Skeletal muscle tissue (tissue), 5 donors: Measurements from ENCODE around the gene CASS4. TPM values are rescaled to one million over a fixed set of nuclear protein-coding genes. Genes with fewer than 3 reads are reported as not detected.

Experiments
- H3K27ac ChIP-seq: one replicate; pipeline ENCODE4 v1.7.0; 2013; ENCODE audit warnings: mild to moderate bottlenecking, low read depth, low read length, inconsistent platforms
- H3K27me3 ChIP-seq, 3 donors: one replicate each; pipeline ENCODE4 v1.7.0; 2013; ENCODE audit warnings: low read length in 3 of 3; ENCODE audit not compliant: control insufficient read depth in 3 of 3, insufficient read depth in 3 of 3
- H3K36me3 ChIP-seq, 3 donors: one replicate each; pipeline ENCODE4 v1.7.0; 2013; ENCODE audit warnings: low read length in 3 of 3; ENCODE audit not compliant: control insufficient read depth in 3 of 3, insufficient read depth in 3 of 3
- H3K4me1 ChIP-seq, 3 donors: one replicate each; pipeline ENCODE4 v1.7.0; 2013; ENCODE audit warnings: low read length in 3 of 3, mild to moderate bottlenecking in 3 of 3; ENCODE audit not compliant: control insufficient read depth in 3 of 3, insufficient read depth in 3 of 3
- H3K4me3 ChIP-seq, 3 donors: one replicate each; pipeline ENCODE4 v1.7.0; 2013; ENCODE audit warnings: low read length in 3 of 3
- H3K9ac ChIP-seq, 3 donors: one replicate each; pipeline ENCODE4 v1.7.0; 2013; ENCODE audit warnings: low read length in 3 of 3, mild to moderate bottlenecking in 3 of 3, moderate library complexity in 2 of 3, low read depth in 1 of 3
- H3K9me3 ChIP-seq, 3 donors: one replicate each; pipeline ENCODE4 v1.7.0; 2013; ENCODE audit warnings: low read length in 3 of 3; ENCODE audit not compliant: control insufficient read depth in 3 of 3
- small RNA-seq: library from RNA; depleted of rRNA; stranded (forward); fragments of <200 nt; gene quantifications from one replicate; pipeline ENCODE3, GENCODE V24; 2014
- total RNA-seq: library from RNA; depleted of rRNA; stranded (reverse); fragments of >200 nt; gene quantifications from one replicate; pipeline ENCODE4 v1.2.3, GENCODE V29; 2014
- donor health status: Osteomylitis.

CASS4 gene
- total RNA-seq, 1 donor from 2014 or later: 3.7 TPM

DNA sequence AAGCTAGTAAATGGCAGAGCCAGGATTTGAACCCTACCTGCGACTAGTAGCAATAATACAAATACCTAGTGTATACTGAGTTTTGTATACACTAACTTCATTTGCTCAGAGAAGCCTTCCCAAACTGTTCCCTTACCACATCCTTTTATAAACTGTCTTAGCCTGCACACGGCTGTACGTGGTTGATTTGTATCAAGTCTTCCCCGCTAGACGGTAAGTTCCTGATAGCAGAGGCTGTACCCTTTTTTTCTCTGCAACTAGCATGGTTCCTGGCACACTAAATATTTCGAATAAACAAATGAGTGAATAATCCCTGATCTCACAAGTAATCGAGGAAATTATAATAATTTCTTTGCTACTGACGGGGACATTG, 57.0 kb downstream of the CASS4 start:
- Histone ChIP-seq H3K9ac (peak overlapping the region; percentile 92 to 95 (median 93)), H3K4me3 (peak overlapping the region; percentile 92 to 100 (median 92)), H3K9me3 (no peaks in the 10 kb centered on the region), H3K4me1 (peaks cover 13 to 20% (median 16%) of the 10 kb centered on the region in 3 donors), H3K36me3 (peaks cover 4 to 17% (median 9%) of the 10 kb centered on the region in 3 donors), H3K27me3 (no peaks in the 10 kb centered on the region), H3K27ac (peak overlapping the region; percentile 92)

GRCh38 chr20:56483970-56484369, 71.9 kb downstream of the CASS4 start:
- Histone ChIP-seq H3K9me3 (no peaks in the 10 kb centered on the region), H3K4me3 (no peak overlapping the region), H3K36me3 (peaks cover 34 to 70% (median 45%) of the 10 kb centered on the region in 3 donors), H3K4me1 (no peaks in the 10 kb centered on the region), H3K9ac (no peak overlapping the region), H3K27ac (no peak overlapping the region), H3K27me3 (no peaks in the 10 kb centered on the region)

- no peaks in the 10 kb centered on the region for H3K4me1 ChIP-seq
- H3K27me3 ChIP-seq: no peaks in the 10 kb centered on the region
- no peak overlapping the region for H3K27ac ChIP-seq
- H3K36me3 ChIP-seq: peaks cover 22 to 61% (median 37%) of the 10 kb centered on the region in 3 donors
- no peaks in the 10 kb centered on the region for H3K9me3 ChIP-seq
- H3K4me3 ChIP-seq: no peak overlapping the region
- H3K9ac ChIP-seq: no peak overlapping the region
Observed at GRCh38 chr20:56487216-56487615, 75.2 kb downstream of the CASS4 start.

GRCh38 chr20:56488566-56488965, 76.5 kb downstream of the CASS4 start:
- H3K4me3 ChIP-seq: no peak overlapping the region
- no peak overlapping the region for H3K9ac ChIP-seq
- no peak overlapping the region for H3K27ac ChIP-seq
- no peaks in the 10 kb centered on the region for H3K4me1 ChIP-seq
- no peaks in the 10 kb centered on the region for H3K9me3 ChIP-seq
- H3K36me3 ChIP-seq: peaks cover 22 to 55% (median 37%) of the 10 kb centered on the region in 3 donors
- no peaks in the 10 kb centered on the region for H3K27me3 ChIP-seq

- Histone ChIP-seq H3K9ac (no peak overlapping the region), H3K9me3 (no peaks in the 10 kb centered on the region), H3K36me3 (peaks cover 2 to 20% (median 4%) of the 10 kb centered on the region in 3 donors)
Observed at GRCh38 chr20:56501116-56501515, 89.1 kb downstream of the CASS4 start.

DNA sequence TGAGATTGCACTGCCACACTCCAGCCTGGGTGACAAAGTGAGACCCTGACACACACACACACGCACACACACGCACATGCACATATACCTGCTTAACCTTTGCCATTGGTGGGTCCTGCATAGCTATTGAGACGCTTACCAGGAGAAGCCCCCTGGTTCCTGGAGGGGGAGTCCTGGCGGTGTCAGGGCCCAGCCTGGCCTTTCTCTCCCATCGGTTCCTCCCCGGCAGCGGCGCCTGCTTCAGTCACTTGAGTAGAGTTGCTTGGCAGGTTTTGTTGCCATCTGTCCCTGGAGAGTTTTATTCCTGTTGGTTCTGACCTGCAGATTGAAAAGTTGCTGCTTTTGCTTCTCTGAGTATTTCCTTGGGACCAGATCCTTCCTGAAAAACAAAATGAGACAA, 91.9 kb downstream of the CASS4 start:
- Histone ChIP-seq H3K27ac (no peak overlapping the region), H3K4me3 (no peak overlapping the region), H3K36me3 (peaks cover 0 to 11% (median 0%) of the 10 kb centered on the region in 3 donors), H3K4me1 (no peaks in the 10 kb centered on the region), H3K27me3 (no peaks in the 10 kb centered on the region), H3K9ac (no peak overlapping the region), H3K9me3 (no peaks in the 10 kb centered on the region)

More at GRCh38 chr20:56501116-56501515, 89.1 kb downstream of the CASS4 start:
- Histone ChIP-seq H3K27ac (no peak overlapping the region), H3K4me1 (no peaks in the 10 kb centered on the region), H3K27me3 (no peaks in the 10 kb centered on the region), H3K4me3 (no peak overlapping the region)

GRCh38 chr20:56504373-56505005, 92.4 kb downstream of the CASS4 start:
- Histone ChIP-seq H3K36me3 (peaks cover 0 to 11% (median 0%) of the 10 kb centered on the region in 3 donors), H3K4me1 (no peaks in the 10 kb centered on the region), H3K9ac (no peak overlapping the region), H3K9me3 (no peaks in the 10 kb centered on the region), H3K27ac (no peak overlapping the region), H3K27me3 (no peaks in the 10 kb centered on the region), H3K4me3 (no peak overlapping the region)

DNA sequence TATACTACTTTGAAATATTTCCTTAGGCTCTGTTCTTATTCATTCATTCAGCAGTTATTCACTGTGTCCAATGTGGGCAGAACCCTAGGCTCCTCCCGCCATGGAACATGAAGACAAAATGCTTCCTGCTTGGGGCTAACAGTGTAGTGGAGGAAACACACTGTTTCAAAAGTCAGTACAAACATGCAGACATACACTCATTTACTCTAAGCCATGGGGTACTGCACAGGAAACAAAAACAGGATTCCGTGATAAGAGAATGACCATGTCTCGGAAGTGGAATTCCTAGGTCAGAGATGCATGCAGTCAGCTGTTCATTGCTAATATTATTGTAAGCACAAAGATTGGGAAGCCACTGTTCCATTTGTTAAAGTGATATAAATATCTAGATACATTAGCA, 94.0 kb downstream of the CASS4 start:
- Histone ChIP-seq H3K27ac (no peak overlapping the region), H3K36me3 (peaks cover 0 to 11% (median 0%) of the 10 kb centered on the region in 3 donors), H3K4me3 (no peak overlapping the region), H3K4me1 (no peaks in the 10 kb centered on the region), H3K9ac (no peak overlapping the region), H3K27me3 (no peaks in the 10 kb centered on the region), H3K9me3 (no peaks in the 10 kb centered on the region)

Small RNA genes within 50 kb of the gene (small RNA-seq; reads per million reads assigned to genes)
- gene RPL39P: not detected

Other genes with a start within 250 kb of the CASS4 start
- gene MC3R, start 163.5 kb upstream of the CASS4 start, total RNA-seq: not detected
- gene FAM210B, start 53.3 kb upstream of the CASS4 start, total RNA-seq: 31.8 TPM
- gene AURKA, start 20.0 kb upstream of the CASS4 start, total RNA-seq: 9.4 TPM
- gene CSTF1, start 19.6 kb upstream of the CASS4 start, total RNA-seq: 20.9 TPM
- 68.4 TPM for gene RTF2, start 56.4 kb downstream of the CASS4 start, total RNA-seq
- gene FAM209A, start 112.5 kb downstream of the CASS4 start, total RNA-seq: not detected
- gene FAM209B, start 121.0 kb downstream of the CASS4 start, total RNA-seq: not detected
- gene TFAP2C, start 217.0 kb downstream of the CASS4 start, total RNA-seq: not detected